GM19328 (cell line): Measurements from ENCODE around the gene FAM170B.

Source experiments
- ATAC-seq: cut with Tn5 transposase; IDR thresholded peaks from one replicate; pipeline ENCODE4 v1.9.1; 2021; ENCODE audit warnings: mild to moderate bottlenecking, moderate library complexity; ENCODE audit not compliant: unreplicated experiment

FAM170B gene

DNA sequence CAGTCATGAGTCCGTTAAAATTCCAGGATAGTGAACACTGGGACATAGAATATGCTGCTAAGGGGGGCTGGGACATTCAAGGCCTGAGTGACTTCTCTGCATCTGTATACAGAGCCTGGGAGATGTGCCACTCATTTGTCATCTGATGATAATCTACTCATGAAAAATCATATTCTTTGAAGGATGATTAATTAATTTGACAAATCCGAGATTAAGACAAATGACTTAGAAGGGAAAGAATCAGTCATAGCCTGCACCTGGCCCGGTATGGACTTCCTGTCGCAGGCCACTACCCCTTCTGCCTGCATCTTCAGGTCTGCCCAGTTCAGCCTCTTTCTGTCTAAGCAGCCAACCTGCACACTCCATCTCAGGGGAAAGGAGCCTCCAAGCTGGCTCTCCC is 18.8 kb upstream of the FAM170B start:
- ATAC-seq = no peak

DNA sequence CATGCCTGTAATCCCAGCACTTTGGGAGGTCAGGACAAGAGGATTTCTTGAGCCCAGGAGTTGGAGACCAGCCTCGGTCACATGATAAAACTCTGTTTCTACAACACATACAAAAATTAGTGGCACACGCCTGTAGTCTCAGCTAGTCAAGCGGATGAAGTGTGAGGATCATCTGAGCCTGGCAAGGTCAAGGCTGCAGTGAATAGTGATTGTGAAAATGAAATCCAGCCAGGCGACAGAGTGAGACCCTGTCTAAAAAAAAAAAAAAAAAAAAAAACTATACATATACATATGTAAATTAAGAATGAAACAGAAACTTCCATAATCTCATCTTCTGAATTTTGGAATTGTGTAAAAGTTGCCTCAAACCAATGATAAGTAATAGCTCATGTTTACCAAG is 18.2 kb upstream of the FAM170B start:
- no peak for ATAC-seq

DNA sequence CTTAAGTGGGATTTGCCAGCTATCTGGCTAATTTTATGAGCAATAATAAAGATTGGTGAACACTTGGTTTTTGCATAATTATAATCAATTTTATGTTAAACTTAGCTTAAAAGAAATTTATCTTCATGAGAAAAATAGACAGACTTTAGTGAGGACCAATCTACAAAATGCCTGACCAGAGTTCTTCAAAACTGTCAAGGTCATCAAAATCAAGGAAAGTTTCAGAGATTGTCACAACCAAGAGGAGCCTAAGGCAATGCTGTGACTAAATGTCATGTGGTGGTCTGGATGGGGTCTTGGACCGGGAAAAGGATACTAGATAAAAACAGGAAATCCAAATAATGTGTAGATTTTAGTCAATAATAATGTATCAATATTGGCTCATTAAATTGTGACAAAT is 17.7 kb upstream of the FAM170B start:
- no peak for ATAC-seq

DNA sequence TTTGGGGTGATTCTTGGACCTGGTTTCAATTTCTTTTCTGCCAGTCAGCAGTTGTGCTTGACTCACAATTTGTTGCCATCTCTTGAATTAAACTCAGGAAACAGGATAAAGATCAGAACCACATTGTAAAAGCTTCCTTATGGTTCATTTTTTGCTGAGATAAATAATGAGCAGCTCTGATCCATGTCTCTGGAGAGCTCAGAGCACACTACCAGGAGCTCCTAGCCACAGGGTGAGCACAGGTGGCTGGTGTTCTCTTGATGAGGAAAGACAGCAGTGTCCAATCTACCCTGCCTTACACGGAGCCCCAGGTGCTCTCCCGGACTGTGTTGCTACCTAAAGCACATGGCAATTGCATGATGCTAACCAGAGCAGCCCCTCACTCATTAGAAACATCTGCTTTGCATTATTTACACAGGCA is 17.2 kb upstream of the FAM170B start:
- ATAC-seq = no peak

DNA sequence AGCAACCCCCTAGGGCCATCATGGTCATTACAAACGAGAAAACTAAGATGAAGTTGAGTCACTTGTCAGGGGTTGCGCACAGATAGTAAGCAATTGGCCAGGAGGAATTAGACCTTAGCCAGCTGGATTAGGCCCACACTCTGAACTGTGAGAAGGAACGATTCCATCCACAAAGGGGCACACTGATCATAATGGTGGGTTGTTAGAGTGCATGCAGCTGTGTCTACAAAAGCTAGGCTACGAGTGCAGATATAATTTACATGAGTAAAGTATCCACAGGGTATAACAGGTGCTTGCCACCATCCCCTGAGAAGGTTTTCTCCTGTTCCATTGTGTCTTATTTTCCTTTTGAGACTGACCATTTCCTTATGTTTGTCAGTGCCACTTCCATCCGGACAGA is 16.6 kb upstream of the FAM170B start:
- ATAC-seq = no peak

DNA sequence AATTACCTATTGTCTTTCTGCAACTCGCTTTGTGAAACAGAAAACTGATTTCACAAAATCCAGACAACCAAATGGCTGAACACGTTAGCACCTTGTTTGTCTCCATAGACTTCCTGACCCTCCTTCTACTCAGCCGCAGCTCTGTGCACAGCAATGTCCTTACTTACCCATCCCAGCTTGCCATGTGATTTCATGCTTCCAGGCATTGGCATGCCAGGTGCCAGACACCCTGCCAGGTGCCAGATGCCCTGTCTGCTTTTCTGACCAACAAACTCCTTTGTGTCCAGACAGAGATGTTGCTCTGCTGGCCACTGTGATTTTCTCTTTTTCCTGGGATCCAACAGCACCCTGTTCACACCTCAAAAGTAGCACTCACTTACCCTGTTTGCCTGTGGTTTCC is 16.1 kb upstream of the FAM170B start:
- ATAC-seq = no peak

DNA sequence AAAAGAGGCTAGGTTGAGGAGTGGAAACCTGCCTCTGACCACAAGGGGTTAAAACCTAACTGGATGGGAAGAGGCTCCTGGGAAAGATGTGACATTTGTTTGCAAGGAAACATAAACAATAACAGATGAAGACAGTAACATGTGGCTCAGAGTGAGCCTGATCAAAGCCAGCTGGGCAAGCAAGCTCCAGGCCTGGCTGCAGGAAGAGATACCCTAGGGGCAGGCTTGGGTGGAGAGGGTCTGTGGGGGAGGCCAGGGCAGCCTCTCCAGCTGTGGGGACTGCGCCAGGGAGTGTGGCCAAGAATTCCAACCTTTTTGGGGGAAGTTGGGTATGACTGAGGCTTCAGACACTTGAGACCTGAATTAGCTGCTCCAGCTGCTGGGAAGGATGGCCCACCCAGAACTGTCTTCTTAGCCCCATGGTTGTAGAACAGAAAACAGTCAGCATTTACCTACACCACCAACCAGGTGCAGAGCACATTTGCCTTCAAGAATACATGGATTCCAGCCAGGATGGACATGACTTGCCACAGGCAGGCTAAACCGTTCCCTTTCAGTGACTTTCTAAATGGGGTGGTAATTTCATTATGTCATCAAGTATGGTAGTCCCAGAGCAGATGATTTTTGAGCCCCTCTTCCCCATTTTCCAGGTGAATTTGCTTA is 10.4 kb upstream of the FAM170B start:
- ATAC-seq = no peak

DNA sequence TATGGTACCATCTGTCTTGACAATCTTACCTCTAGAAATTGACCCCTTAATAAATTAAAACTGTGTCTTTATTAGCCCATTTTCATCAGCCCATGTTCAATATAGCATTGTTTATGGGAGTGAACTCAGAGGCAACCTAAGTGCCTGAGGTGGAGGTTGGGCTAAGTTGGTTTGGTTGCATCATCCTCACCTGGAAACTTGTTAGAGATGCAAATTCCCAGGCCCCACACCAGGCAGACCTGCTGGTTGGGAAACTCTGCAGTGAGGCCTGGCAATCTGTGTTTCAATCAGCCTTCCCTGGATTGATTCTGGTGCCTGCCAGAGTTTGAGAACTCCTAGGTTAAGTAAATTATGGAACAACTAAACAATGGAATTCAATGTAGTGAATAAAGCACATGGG is 9.4 kb upstream of the FAM170B start:
- ATAC-seq = no peak

DNA sequence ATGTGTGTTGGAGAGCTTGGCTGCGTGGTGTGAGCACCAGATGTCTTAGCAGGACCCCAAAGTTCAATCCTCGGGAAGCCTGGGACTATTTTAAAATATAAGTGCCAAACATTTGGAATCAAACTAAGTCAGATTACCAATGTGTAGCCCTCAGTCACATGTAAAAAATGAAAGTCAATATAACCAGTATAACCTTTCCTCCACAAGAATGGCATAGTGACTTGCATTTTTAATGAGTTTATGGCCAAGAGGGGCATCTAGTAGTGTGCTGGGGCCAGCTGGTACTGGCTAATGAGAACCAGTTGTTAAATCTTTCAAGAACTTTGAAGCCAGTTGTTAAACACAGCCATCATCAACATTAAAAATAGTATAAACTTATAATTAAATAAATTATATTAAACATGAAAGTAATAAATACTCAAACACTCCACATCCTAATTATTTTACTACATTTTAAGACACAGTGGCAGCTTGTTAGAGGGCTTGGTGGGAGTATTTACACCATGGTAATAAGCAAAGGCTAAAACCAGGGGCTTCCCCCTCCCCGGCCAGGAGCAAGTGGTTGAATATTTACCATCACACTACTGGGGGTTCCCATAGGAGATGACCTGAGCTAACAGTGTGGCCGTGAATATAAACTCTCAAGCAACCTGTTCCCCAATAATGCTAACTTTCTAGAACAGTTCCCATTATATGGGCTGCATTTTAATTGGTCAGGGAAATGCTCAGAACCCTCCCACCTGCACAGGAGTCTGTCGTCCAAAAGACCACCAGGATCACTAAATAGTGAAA is 7.9 kb upstream of the FAM170B start:
- ATAC-seq = no peak

DNA sequence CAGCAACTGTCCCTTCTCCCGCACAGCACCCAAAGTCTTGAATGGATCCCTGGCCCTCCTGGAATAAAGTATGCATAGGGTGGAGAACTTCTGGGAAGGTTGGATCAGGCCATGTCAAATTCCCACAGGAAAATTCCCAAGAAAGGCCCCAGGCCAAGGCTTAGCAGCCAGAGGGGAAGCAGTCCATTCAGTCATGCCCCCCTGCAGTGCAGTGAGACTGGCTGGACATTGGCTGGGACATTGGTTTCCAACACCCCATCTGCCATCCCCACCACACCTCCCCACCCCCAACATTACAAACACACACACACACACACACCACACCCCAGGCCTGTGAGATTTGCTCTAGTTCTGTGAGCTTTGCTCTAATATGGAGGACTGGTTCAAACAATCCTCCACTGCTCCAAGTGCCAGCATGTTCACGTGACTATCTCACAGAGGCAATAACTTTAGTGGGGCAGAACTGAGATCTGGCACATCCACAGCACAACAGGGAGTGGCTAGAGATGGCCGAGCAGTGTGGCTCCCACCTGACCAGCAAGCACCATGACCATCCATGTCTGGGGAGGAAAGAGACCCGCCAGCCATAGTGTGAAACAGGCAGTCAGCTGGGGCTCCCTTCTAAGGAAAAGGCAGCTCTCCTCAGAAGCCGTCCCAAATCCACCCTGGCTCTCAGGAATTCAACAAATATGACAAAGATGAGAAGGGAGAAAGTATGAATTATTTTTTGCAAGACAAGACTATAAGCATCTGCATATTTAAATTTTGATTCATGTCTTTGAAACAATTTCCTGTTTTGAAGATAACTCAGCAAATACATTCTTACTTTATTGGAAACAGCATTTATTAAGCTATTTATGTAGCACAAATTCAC is 6.7 kb upstream of the FAM170B start:
- no peak for ATAC-seq

DNA sequence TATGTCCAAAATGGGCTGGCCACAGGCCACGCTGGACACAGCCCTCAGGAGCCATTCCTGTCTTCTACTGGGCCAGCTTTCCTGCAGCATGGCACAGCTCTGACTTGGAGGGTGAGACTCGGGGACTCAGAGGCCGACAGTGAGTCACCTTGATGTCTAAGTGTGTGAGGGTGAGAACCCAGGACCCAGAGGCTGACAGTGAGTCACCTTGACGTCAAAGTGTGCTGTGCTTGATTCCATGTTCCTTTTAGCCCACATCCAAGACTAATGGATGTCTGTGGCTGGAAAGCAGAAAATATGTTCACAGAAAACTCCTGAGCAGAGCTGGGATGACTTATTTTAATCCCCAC is 6.0 kb upstream of the FAM170B start:
- ATAC-seq = no peak

DNA sequence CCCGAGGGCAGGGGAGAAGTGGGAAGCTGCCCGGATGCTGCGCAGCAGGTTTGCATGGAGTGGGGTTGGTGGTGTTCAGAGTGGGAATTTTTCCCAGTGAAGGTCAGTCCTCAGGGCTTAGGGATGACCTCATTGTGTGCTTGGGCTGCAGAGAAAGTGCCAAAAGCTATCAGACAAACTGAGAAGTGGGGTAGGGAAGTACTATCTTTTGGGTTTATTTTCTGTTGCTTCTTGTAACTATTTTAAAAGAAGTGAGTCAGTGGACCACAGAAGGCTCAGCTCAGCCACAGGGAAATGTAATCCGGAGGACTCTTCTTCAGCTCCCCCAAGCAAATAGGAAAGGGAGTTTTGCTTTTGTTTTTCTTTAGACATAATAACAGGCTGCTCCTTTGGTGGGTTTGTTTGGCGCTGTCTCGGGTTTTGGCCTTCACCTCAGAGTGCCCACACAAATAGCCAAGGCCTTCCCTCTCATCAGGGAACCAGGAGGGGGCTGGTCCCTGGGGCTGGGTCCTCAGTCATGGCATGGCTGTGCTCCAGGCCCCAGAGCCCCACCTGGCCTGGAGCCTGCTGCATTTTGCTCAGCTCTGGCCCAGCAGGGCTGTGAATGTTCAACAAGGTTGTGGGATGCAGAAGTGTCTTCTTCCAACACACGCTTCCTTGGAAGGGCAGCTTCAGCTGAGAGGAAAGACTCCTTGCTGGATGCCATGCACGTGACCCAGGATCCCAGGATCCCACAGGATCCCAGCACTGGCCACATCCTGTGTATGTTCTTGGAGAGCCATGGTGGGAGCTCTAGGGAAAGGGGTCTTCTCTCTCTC is 5.4 kb upstream of the FAM170B start:
- no peak for ATAC-seq

DNA sequence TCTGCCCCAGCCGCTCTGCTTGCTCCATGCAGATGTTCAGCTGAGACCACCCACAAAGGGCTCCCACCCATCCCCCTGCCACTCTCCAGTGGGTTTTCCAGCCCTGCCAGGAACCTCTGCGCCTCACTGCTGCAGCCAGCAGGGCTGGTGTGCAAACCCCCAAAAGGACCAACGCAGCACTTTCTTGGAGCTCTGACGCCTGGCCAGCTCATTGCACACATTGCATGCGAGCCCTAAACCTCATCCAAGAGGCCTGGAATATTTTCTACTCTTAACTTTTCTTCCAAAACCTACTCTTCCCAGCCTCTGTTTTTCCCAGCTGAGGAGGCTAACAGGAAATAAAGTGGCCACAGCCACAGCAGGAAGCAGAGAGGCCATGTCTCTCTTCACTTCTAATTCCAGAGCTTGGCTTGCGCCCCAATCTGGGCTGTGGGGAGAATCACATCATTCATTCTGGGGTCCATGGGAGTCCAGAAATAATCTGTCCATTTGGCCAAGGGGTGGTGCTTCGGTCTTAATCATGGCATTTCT is 4.6 kb upstream of the FAM170B start:
- ATAC-seq = no peak

DNA sequence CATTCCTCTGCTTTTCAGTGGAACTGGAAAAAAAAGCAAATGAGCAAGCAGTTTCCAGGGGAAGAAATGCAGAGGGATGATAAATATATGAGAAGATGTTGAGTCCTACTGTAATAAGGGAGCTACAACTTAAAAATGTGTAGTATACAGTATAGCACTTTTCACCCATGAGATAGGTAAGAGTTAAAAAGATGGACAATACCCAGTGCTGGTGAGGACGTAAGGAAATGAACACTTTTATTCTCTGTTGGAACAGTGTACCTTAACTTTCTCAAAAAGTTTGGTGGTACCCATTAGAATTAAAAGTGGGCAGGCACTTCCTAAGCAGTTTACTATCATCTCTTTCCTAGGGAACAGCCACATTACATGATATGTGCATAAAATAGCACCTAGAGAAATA is 2.7 kb upstream of the FAM170B start:
- no peak for ATAC-seq

DNA sequence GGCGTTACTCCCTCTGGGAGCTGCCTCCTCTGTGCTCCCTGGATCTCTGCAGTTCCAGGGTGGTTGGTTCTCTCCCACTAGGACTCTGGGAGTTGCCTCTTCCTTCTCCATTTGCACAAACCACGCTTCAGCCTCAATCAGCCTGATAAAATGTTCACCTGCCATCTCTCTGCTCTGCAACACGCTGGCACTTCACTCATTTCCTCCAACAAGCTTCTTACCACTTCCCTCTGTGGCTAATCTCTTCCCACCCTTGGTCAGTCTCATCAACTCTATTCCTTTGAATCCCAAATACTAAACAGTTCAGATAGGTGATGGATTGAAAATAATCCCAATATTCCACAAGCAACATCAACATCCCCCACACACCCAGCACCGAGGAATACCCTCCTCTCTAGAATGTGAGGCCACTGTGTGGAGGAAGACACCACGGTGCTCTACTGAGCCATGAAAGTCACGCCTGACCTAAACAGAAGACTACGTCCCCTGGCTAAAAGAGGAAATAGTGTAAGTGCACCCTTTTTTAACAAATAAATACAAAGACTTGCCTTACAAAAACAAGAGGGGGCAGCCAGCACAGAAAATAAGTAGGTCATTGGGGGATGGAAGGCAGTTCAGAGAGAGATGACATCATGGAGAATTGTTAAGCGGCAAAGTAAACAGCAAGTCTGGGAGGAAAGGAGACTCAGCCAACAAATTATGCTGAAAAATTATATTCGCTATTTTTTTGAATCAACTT is 1.9 kb upstream of the FAM170B start:
- ATAC-seq = no peak

DNA sequence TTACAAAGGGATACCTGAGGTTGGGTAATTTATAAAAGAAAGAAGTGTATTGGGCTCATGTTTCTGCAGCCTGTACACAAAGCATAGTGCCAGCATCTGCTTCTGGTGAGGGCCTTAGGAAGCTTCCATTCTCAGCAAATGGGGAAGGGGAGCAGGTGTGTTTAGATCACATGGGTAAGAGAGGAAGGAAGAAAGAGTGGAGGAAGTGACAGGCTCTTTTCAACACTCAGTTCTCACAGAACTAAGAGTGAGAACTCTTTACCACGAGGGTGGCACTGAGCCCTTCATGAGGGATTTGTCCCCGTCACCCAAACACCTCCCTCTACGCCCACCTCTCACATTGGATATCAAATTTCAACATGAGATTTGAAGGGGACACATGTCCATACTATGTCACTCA is 506 bp upstream of the FAM170B start:
- no peak for ATAC-seq

DNA sequence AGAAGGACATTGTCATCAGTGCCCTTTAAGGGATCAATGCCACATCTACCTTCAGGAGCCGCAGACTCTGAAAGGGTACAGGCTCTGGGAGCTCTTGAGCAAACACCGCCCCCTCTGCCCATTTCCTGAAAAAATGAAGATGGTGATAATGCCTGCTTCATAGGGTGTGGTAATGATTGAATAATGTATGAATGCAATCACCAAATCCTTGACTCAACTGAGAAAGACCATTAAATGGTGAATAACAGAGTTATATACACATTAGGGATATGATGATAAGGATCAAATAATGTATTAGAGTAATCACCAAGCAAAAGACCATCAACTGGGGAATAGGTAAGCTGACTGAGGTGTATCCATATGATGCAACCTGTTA is 1.5 kb downstream of the FAM170B start:
- ATAC-seq = no peak

DNA sequence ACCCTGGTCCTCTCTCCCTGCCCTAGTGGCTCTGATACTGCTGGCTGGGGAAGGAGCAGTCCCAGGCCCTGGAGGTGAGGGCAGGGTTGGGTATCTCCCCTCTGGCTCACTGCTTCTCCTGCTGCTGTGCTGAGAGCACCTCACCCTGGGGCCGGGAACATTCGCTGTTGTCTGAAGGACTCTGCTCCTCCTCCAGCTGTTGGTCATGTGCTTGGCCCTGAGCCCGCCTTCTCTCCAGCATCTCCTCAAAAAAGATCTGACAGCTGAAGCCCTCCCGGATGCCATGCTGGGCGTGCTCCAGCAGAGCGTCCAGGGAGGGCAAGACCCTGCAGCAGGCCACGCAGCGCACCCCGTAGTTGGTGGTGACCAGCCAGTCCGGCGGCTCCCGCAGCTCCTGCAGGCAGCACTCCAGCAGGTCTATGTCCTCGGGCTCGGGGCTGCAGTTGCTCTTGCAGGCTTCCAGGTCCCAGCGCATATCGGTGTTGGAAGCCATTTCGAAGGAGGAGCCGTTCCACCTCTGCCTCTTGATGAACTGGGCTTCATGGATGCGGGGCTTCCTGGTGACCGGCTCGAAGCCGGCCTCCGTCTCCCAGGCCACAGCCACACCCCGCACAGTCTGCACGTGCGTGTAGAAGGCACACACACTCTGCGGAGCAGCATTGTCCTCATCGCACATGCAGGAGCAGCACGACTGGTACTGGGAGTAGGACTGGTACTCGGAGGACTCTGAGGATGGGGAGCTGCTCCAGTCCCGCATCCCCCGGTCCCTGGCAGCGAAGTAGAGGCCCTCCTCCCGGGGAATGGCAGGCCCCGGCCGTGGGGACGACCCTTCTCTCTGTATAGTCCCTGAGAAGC is 2.1 kb downstream of the FAM170B start:
- ATAC-seq = no peak

DNA sequence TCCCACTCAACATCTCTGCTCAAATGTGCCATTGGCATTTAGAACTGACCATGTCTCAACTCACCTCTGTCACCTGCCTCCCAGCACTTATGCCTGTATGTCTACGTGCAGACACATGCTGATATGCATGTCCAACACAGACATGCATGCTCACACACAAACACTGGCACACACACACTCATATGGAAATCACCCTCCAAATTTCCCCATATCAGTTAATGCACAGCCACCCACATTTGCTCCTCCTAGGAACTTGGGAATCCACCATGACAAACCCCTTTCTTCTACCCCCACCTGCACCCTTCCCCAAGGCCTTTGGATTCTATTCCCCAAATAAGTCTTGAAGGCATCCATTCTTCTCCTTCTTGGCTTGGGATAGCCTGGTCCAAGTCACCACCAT is 4.4 kb downstream of the FAM170B start:
- ATAC-seq = no peak
